Skeletal muscle satellite cell (primary cell): ENCODE results near the gene SLC7A4.

Experiments used
- H3K27me3 ChIP-seq: 2 replicates; pipeline ENCODE4 v1.7.0; 2013; ENCODE audit warnings: low read length; ENCODE audit not compliant: control insufficient read depth, insufficient read depth
- H3K36me3 ChIP-seq: 2 replicates; pipeline ENCODE4 v1.7.0; 2013; ENCODE audit warnings: mild to moderate bottlenecking, control low read depth, low read length; ENCODE audit not compliant: insufficient read depth
- H3K4me1 ChIP-seq: 2 replicates; pipeline ENCODE4 v1.7.0; 2013; ENCODE audit warnings: low read length; ENCODE audit not compliant: control insufficient read depth, insufficient read depth
- H3K4me2 ChIP-seq: 2 replicates; pipeline ENCODE4 v1.7.0; 2013; ENCODE audit warnings: mild to moderate bottlenecking, low read length
- H3K4me3 ChIP-seq: 2 replicates; pipeline ENCODE4 v1.7.0; 2013; ENCODE audit warnings: low read length
- H3K9ac ChIP-seq: 2 replicates; pipeline ENCODE4 v1.7.0; 2013; ENCODE audit warnings: mild to moderate bottlenecking, low read depth, low read length, moderate library complexity
- H3K9me3 ChIP-seq: replicated peaks from 2 replicates; pipeline ENCODE4 v1.7.0; 2013; ENCODE audit warnings: mild to moderate bottlenecking, control low read depth, low read length

The SLC7A4 gene

DNA sequence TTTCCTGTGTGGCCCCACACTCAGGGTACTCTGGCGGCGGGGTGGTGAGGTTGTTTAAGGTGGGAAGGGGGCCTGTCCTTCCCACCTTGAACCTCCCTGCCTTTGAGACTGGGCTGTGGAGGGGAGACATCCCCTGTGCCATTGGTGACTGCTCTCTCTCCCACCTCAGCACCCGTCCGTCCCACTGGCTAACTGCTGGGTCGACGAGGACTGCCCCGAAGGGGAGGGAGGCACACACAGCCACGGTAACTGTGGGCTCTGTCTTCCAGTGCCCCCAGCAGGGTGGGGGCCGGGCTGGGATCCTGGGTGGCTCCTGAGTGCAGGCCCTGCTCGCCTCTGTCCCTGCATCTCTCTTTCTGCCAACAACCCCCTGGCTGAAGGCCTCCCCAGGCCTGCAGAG, 9.9 kb downstream of the SLC7A4 start:
- no peak overlapping the region for H3K4me3 ChIP-seq
- H3K27me3 ChIP-seq: peaks cover 12% of the 10 kb centered on the region
- H3K4me1 ChIP-seq: peaks cover 6% of the 10 kb centered on the region
- no peaks in the 10 kb centered on the region for H3K36me3 ChIP-seq
- no peak overlapping the region for H3K9ac ChIP-seq
- H3K4me2 ChIP-seq: no peak overlapping the region
- no peaks in the 10 kb centered on the region for H3K9me3 ChIP-seq

DNA sequence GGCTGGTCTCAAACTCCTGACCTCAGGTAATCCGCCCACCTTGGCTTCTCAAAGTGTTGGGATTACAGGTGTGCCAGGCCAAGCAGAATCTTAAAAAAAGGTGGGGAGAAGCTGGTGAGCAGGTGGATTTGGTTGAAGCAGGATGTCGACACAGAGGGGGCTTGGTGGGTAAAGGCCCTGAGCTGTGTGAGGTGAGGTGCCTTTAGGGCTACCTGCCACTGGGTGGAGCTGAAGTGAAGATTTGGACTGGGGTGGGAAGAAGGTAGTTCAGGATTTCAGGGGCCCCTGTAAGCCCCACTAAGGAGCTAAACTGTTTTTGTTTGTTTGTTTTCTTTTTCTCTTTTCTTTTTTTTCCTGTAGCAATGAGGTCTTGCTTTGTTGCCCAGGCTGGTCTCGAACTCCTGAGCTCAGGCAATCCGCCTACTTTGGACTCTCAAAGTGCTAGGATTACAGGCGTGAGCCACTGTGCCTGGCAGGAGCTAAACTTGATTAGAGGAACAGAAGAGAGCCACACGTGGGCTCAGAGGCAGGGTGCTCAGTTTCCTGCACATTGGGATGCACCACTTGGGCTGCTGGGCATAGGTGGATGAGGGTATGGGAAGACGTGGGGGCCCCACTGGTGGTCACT, 11.4 kb downstream of the SLC7A4 start:
- Histone ChIP-seq H3K27me3 (peaks cover 4% of the 10 kb centered on the region), H3K9me3 (no peaks in the 10 kb centered on the region), H3K4me1 (peaks cover 6% of the 10 kb centered on the region), H3K9ac (no peak overlapping the region), H3K4me2 (no peak overlapping the region), H3K4me3 (no peak overlapping the region), H3K36me3 (no peaks in the 10 kb centered on the region)

DNA sequence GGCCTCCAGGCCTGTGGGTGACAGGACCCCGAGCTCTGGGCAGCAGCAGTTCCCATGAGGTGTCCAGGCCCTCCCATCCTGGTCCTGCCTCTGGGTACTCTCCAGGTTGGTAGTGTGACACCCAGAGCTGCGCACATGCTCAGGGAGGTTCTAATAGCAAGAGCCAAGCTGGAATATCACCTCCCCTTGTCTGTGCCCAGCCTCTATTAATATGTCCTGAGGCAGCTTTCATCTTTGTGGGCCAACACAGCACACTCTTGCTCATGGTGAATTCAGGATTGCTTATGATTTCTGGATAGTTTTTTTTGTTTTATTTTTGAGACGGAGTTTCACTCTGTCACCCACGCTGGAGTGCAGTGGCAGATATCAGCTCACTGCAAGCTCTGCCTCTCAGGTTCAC, 14.0 kb downstream of the SLC7A4 start:
- no peak overlapping the region for H3K9ac ChIP-seq
- no peaks in the 10 kb centered on the region for H3K27me3 ChIP-seq
- no peaks in the 10 kb centered on the region for H3K9me3 ChIP-seq
- H3K4me1 ChIP-seq: peaks cover 32% of the 10 kb centered on the region
- no peaks in the 10 kb centered on the region for H3K36me3 ChIP-seq
- H3K4me3 ChIP-seq: no peak overlapping the region
- H3K4me2 ChIP-seq: no peak overlapping the region

DNA sequence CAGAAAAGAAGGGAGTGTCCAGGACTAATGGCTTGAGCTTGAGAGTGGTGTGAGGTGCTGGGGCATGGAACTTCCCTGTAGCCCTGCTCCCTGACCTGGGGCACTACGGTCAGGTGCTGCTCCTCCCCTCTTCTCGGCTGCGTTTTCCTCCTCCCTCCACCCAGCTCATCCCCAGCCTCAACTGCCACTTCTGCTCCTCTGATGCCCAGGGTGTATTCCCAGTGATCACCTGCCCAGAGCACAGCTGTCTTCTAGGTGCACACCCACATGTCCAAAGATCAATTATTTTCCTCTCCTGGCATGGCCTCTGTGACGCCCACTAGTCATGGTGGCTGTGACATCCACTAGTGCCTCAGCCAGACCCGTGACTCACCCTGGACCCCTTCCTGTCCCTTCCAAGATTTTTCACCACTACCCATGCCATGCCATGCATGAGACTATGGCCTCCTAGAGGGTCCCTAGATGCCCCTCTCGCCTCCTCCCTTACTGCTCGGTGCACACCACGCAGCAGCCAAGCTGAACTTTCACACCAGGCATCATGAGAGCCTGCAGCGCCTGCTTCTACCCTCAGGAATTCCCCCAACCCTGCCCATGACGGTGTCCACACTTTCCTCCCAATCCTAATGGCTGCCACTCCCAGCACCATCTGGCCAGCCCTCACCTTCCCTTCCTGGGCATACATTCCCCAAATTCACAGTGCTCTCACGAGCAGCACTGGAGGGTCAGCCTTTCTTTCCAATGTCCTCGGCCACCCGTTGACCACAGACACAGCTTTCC, 15.5 kb downstream of the SLC7A4 start:
- peaks cover 33% of the 10 kb centered on the region for H3K4me1 ChIP-seq
- no peak overlapping the region for H3K4me3 ChIP-seq
- H3K36me3 ChIP-seq: no peaks in the 10 kb centered on the region
- H3K9ac ChIP-seq: no peak overlapping the region
- H3K9me3 ChIP-seq: no peaks in the 10 kb centered on the region
- H3K4me2 ChIP-seq: no peak overlapping the region
- no peaks in the 10 kb centered on the region for H3K27me3 ChIP-seq

DNA sequence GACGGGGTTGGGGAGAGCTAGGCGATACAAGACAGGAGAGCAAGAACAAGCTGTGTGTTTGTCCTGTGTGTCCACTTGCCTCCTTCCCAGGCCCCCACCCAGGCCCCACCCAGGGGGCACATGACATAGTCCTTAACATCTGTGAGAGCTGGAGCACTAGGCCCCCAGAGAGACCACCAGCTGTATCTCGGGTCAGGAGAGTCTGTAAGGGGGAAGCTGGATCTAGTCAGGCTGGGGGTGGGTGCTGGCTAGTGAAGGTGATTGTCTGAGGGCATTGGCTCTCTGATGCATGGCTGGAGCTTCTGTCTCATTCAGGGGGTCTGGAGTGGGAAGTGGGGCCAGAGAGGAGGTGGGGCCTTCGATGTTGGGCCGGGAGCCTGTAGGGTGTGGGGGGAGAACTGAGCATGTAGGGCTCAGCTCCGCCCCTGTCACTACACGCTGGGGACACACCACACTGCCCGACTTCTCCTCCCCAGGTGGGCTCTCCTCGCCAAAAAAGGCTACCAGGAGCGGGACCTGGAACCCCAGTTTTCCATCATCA, 16.8 kb downstream of the SLC7A4 start:
- peak overlapping the region; percentile 84 for H3K9ac ChIP-seq
- H3K4me3 ChIP-seq: peak overlapping the region; percentile 77
- peak overlapping the region; percentile 92 for H3K4me2 ChIP-seq
- H3K4me1 ChIP-seq: peaks cover 33% of the 10 kb centered on the region
- no peaks in the 10 kb centered on the region for H3K36me3 ChIP-seq
- H3K9me3 ChIP-seq: no peaks in the 10 kb centered on the region
- H3K27me3 ChIP-seq: no peaks in the 10 kb centered on the region

DNA sequence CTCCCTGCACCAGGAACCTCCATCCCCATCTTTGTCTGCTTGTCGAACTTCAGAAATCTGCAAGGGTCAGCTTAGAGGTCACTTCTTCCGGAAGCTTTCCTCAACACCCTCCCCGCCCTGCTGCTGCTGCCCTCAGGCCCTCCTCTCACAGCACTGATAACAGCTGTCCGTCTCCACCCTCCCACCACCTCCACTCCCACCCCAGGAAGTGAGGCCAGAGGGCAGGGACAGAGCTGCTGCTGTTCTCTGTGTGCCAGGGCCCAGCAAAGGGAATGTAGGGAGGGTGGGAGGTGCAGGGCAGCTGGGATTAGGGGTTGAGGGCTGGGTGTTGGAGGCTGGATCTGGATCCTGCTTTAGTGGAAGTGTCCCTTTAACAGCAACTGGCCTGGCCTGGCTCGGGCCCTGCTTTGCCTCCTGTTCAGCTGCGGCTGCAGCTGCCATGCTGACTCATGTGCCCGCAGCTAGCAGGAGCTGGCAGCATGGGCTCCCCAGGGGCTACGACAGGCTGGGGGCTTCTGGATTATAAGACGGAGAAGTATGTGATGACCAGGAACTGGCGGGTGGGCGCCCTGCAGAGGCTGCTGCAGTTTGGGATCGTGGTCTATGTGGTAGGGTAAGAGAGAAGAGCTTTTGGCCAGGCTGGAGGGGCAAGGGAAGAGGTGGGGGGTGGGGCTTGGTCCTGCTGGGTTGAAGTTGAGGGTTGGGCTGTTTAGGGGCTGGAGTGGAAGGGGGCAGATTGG, 17.5 kb downstream of the SLC7A4 start, which contains the start of gene P2RX6:
Gene P2RX6, plus strand, starts transcription at position 440 of the 740 bp plus-strand sequence. Its CDS starts 10 bp downstream, at position 450.
- Histone ChIP-seq H3K9ac (peak within 1 kb of the TSS; percentile 84), H3K27me3 (no peaks in the 10 kb centered on the region), H3K9me3 (no peaks in the 10 kb centered on the region), H3K4me1 (peaks cover 33% of the 10 kb centered on the region), H3K4me3 (peak within 1 kb of the TSS; percentile 77), H3K36me3 (no peaks in the 10 kb centered on the region), H3K4me2 (peak within 1 kb of the TSS; percentile 92)

DNA sequence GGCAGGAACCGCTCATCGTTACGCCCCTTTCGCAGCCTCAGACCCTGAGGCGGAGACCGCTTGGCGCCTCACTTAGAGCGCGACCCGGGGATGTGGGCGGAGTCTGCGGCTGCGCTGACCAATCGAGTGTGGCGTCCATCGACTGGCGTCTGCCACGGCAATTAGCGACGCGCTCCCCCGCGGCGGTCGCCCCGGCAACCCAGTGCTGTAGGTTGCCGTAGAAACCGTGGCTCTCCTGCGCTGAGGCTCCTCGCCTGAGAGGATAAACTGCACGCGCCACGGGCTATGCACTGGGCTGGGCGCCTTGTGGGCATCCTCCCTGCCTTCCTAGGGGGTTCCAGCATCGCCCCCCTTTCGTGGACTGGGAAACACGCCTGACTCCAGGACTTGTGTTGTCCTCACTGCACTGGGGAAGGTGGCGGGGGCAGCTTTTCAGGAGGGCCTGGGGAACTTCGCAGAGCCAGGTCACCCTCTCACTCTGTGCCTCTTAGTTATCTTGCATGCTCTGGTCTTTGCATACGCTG, 18.1 kb downstream of the SLC7A4 start:
- H3K27me3 ChIP-seq: no peaks in the 10 kb centered on the region
- H3K4me3 ChIP-seq: peak overlapping the region; percentile 77
- peaks cover 33% of the 10 kb centered on the region for H3K4me1 ChIP-seq
- H3K4me2 ChIP-seq: peak overlapping the region; percentile 92
- no peaks in the 10 kb centered on the region for H3K36me3 ChIP-seq
- H3K9ac ChIP-seq: peak overlapping the region; percentile 84
- H3K9me3 ChIP-seq: no peaks in the 10 kb centered on the region

DNA sequence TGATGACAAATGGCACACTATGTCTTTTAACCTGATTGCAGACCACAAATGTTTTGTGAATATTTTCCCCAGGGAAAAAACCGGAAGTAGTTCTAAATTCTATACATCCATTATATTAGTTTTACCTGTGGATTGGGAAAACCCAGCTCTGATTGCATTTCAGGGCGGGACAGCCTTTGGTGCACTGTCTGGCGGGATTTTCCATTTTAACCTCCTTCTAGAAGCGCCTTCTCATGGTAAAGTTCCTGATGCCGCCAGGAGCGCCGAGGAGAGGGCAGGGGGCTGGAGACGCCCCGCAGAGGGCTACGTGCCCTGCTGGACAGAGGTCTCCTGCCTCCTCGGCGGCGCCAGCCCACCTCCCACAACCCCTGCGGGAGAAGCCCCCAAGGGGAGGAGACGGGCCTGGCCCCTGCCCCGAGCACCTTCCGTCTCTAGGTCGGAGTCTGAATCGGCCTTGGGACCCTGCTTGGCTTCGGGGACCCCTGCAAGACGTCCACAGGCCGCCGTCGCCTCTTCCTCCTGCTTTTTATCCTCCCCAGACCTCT, 18.6 kb downstream of the SLC7A4 start:
- Histone ChIP-seq H3K4me1 (peaks cover 33% of the 10 kb centered on the region), H3K9ac (peak overlapping the region; percentile 84), H3K4me3 (peak overlapping the region; percentile 77), H3K36me3 (no peaks in the 10 kb centered on the region), H3K9me3 (no peaks in the 10 kb centered on the region), H3K27me3 (no peaks in the 10 kb centered on the region), H3K4me2 (peak overlapping the region; percentile 92)

DNA sequence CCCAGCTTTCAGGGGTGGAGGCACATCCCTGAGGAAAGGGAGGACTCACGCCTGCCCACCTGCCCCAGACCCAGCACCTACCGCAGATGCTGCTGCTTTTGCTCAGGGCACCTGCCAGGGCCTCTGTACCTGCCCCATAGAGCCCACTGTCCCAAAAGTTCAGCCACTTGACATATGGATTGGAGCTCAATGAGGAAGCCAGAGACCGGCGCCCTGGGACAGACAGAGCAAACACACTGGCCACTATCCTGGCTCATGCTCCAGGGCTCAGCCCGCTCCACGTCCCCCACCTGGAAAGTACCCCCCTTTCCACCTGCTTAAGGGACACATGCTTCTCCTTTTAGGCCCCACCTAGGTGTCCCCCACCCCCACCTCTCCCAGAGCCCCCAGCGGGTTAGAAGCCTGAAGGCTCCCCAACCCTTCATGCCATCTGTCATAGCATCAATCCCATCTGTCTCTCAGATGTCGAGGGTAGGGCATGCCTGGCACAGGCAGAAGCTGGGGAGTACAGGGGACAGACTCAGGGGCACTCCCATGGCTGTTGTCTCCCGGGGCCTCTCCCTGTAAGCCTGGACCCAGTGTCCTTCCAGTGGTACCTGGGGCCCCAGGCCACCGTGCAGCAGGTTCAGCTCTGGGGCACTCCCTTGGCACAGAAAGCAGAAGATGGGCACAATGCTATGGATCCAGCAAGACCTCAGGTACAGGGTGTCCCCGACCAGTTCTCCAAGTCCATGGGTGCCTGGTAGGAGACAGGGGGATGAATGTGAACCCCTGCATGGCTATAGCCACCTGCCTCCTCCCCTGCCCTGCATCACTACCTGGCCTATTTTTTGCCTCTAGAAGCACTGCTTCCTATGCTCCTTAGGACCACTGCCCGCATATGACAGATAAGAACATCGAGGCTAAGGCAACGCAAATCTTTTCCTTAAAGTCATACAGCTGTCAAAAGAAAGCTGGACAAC, 19.6 kb downstream of the SLC7A4 start:
- Histone ChIP-seq H3K4me3 (no peak overlapping the region), H3K9me3 (no peaks in the 10 kb centered on the region), H3K9ac (no peak overlapping the region), H3K27me3 (no peaks in the 10 kb centered on the region), H3K4me2 (peak overlapping the region; percentile 92), H3K36me3 (no peaks in the 10 kb centered on the region), H3K4me1 (peaks cover 33% of the 10 kb centered on the region)

DNA sequence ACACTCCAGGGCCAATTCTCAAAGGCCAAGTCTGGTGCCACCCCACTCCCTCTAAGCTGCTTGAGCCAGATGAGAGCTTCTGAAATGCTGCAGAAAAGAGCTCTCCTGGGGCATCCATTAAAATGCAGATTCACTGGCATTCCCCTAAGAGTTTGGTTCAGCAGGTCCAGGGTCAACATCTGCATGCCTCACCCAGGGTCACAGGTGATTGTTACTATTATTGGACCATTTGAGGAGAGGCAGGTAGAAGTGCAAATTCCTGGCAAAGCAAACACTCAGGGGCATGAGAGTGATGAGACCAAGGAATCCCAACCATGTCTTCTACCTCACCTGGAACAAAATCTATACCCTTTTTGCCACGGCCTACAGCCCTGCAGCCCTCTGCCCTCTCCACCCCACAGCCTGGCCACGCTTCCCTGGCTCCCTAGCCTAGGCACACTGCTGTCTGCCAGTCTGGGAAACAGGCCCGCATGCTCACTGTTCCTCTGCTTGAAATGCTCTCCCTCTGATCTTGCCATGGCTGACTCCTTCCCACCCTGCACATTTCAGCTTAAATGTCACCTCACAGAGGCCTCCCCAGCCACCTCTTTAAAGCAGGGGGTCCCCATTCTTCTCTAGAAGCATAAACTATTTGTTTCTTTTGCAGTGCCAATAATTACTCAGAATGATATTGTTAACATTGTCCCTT, 21.8 kb downstream of the SLC7A4 start:
- no peaks in the 10 kb centered on the region for H3K9me3 ChIP-seq
- H3K4me3 ChIP-seq: no peak overlapping the region
- H3K36me3 ChIP-seq: no peaks in the 10 kb centered on the region
- H3K4me2 ChIP-seq: no peak overlapping the region
- no peaks in the 10 kb centered on the region for H3K27me3 ChIP-seq
- peaks cover 23% of the 10 kb centered on the region for H3K4me1 ChIP-seq
- H3K9ac ChIP-seq: no peak overlapping the region
